H1 (cell line): ENCODE measurements around the gene AGBL4. TPM values are rescaled to one million over a fixed set of nuclear protein-coding genes. Genes with fewer than 3 reads are reported as not detected.

ENCODE experiments used
- BCL11A ChIP-seq, 2 experiments: IDR thresholded peaks; one replicate each; pipeline ENCODE4 v1.6.1; 2011; ENCODE audit warnings: low read depth in 2 of 2, low read length in 2 of 2, mild to moderate bottlenecking in 2 of 2
- CREB1 ChIP-seq: IDR thresholded peaks from 2 replicates; pipeline ENCODE4 v1.6.1; 2012; ENCODE audit warnings: inconsistent platforms
- FOSL1 ChIP-seq: IDR thresholded peaks from 2 replicates; pipeline ENCODE4 v1.6.1; 2011; ENCODE audit warnings: mild to moderate bottlenecking, low read depth, low read length, moderate library complexity; ENCODE audit not compliant: insufficient read depth
- SIRT6 ChIP-seq: IDR thresholded peaks from one replicate; pipeline ENCODE4 v1.7.1; 2012; ENCODE audit warnings: low read length, inconsistent platforms
- polyA plus RNA-seq, 7 experiments: library from polyadenylated mRNA; depleted of rRNA in 3 of 7; stranded (reverse) in 5 of 7; unstranded in 2 of 7; fragments of >200 nt in 5 of 7; fragments of 200-250 nt in 2 of 7; gene quantifications; 1 replicate in 5 of 7; 2 replicates in 1 of 7; 4 replicates in 1 of 7; pipeline versions ENCODE4 v1.2.1 to v1.2.3, GENCODE V29; 2011 to 2013; ENCODE audit warnings: missing spikeins in 2 of 7, mixed read lengths in 2 of 7
- total RNA-seq: library from RNA; stranded (reverse); fragmentation: NEBNext Ultra II Directional; extraction: Animal tissue kit (Norgen Biotek cat#: 25700); gene quantifications from 2 replicates; pipeline ENCODE4 v1.2.1, GENCODE V29; 2021

AGBL4 gene
- total and polyA plus RNA-seq, 2 of the 8 experiments (the other 6 are each of a cell fraction or from before 2014, with no cell fraction given): 0.41 to 0.45 TPM

GRCh38 chr1:49051647-49052046 lies 972.1 kb downstream of the AGBL4 start (continued):
- TF ChIP-seq FOSL1 (no peak), BCL11A (IDR thresholded peaks at IDR 0.05; ENCODE audit: low read depth in 2 of 2, low read length in 2 of 2) (no peak), CREB1 (no peak), SIRT6 (no peak)
